Head of caudate nucleus (tissue), 42 donors: ENCODE results near the gene GLS.
"Not testable (repeated sequence)": the region's sequence is repeated elsewhere in the genome, so short reads cannot be mapped to it uniquely, and the experiment has no call there.

Source experiments
- DNase-seq, 42 donors: peaks; one replicate each; pipeline versions ENCODE4 v3.0.0 to v3.0.0-alpha.2; 2020 to 2021; ENCODE audit warnings: mixed read lengths in 7 of 42
- intact Hi-C: fragments of 100-400 bp; cut with DNase I; formaldehyde crosslinking; loops from one replicate; pipeline ENCODE4 v1.15.0; 2022

Gene GLS

GRCh38 chr2:190879474-190880377, 895 bp upstream of the GLS start:
- intact Hi-C loops = loop anchor here (2.0 kb wide), 1 partner anchor 135 kb away; the partner anchor contains the start of gene STAT1
- DNase-seq = peak in 4 of 42 donors; percentile 3 to 62 (median 36)

- intact Hi-C loops = loop anchor here (2.0 kb wide), 1 partner anchor 134 kb away; the partner anchor contains the start of gene STAT1
- DNase-seq = peak in 5 of 42 donors; percentile 11 to 62 (median 19)
Measured at GRCh38 chr2:190881084-190881597, 520 bp downstream of the GLS start.

GRCh38 chr2:190881598-190882410, 1.2 kb downstream of the GLS start:
- DNase-seq = peak; percentile 21 to 80 (median 62)

GRCh38 chr2:190882411-190882766, 1.8 kb downstream of the GLS start:
- DNase-seq = no peak
- intact Hi-C loops = no loop called here

More at GRCh38 chr2:190881598-190882410, 1.2 kb downstream of the GLS start:
- intact Hi-C loops = loop anchor here (2.0 kb wide), 1 partner anchor 133 kb away; the partner anchor contains the start of gene STAT1

GRCh38 chr2:190882856-190883582, 2.4 kb downstream of the GLS start:
- no peak for DNase-seq
- intact Hi-C loops = no loop called here

- intact Hi-C loops, DNase-seq: not testable (repeated sequence)
Measured at GRCh38 chr2:190885844-190886243, 5.2 kb downstream of the GLS start.

- no peak for DNase-seq
- intact Hi-C loops = no loop called here
Measured at GRCh38 chr2:190887089-190887488, 6.5 kb downstream of the GLS start.

- no peak for DNase-seq
- intact Hi-C loops = no loop called here
Measured at GRCh38 chr2:190888449-190888848, 7.8 kb downstream of the GLS start.

- intact Hi-C loops = no loop called here
- no peak for DNase-seq
Measured at GRCh38 chr2:190889175-190889943, 8.7 kb downstream of the GLS start.

GRCh38 chr2:190891372-190891771, 10.8 kb downstream of the GLS start:
- intact Hi-C loops = no loop called here
- no peak for DNase-seq

- DNase-seq = no peak
- intact Hi-C loops = no loop called here
Measured at GRCh38 chr2:190891889-190892288, 11.3 kb downstream of the GLS start.

GRCh38 chr2:190893157-190893556, 12.5 kb downstream of the GLS start:
- intact Hi-C loops = no loop called here
- DNase-seq = no peak

- DNase-seq = no peak
- intact Hi-C loops = no loop called here
Measured at GRCh38 chr2:190896477-190896876, 15.9 kb downstream of the GLS start.

GRCh38 chr2:190903693-190904450, 23.3 kb downstream of the GLS start:
- intact Hi-C loops = no loop called here
- no peak for DNase-seq

GRCh38 chr2:190904640-190905261, 24.1 kb downstream of the GLS start:
- intact Hi-C loops = no loop called here
- no peak for DNase-seq

- intact Hi-C loops = no loop called here
- no peak for DNase-seq
Measured at GRCh38 chr2:190908532-190908931, 27.9 kb downstream of the GLS start.

- intact Hi-C loops = no loop called here
Measured at GRCh38 chr2:190909680-190910079, 29.1 kb downstream of the GLS start.

More at GRCh38 chr2:190909680-190910079, 29.1 kb downstream of the GLS start:
- DNase-seq = no peak
